NB4 (cell line): ENCODE results near the gene CAMK2D.

Experiments used
- CTCF ChIP-seq: IDR thresholded peaks from one replicate; pipeline ENCODE4 v1.5.1; 2012; ENCODE audit warnings: low read depth, low read length
- MAX ChIP-seq: IDR thresholded peaks from 2 replicates; pipeline ENCODE4 v1.6.1; 2011; ENCODE audit warnings: low read depth, low read length
- POLR2A ChIP-seq: IDR thresholded peaks from 2 replicates; pipeline ENCODE4 v1.6.1; 2011; ENCODE audit warnings: mild to moderate bottlenecking; ENCODE audit not compliant: insufficient read length; ENCODE audit errors: extremely low read depth

- TF ChIP-seq CTCF (no peak), MAX (no peak), POLR2A (no peak)
These were observed 352.4 kb downstream of the CAMK2D start for GRCh38 chr4:113409181-113409580.
